Naive thymus-derived CD8-positive, alpha-beta T cell (primary cell): ENCODE measurements around the gene MAPKAPK3. TPM values are rescaled to one million over a fixed set of nuclear protein-coding genes. Genes with fewer than 3 reads are reported as not detected.

Experiments
- ATAC-seq, 2 donors: fragments of 150-1000 bp; cut with Tn5 transposase in 1 of 2; sonication (Bioruptor Pico), chemical (Tn5 transposase) in 1 of 2; 1 replicate in 1 of 2; 2 replicates in 1 of 2; pipeline ENCODE4 v1.10.0; 2021; ENCODE audit warnings: mild to moderate bottlenecking in 2 of 2, moderate library complexity in 2 of 2
- POLR2A ChIA-PET: fragments of 350-600 bp; sonication (Branson Sonifier 250); formaldehyde crosslinking; loops from one replicate; lab custom pipeline; 2021; ENCODE audit warnings: antibody characterized with exemption; lab: Charles Lee
- DNase-seq, 10 donors: peaks; one replicate each; pipeline versions ENCODE4 v3.0.0 to v3.0.0-alpha.2; 2020 to 2022
- H3K27ac Mint-ChIP-seq, 10 donors: one replicate each; pipeline ENCODE4 v1.8.0; 2020 to 2022; ENCODE audit warnings: mild to moderate bottlenecking in 10 of 10, mixed read lengths in 10 of 10, moderate library complexity in 4 of 10, inconsistent platforms in 1 of 10
- H3K27me3 Mint-ChIP-seq, 5 donors: one replicate each; pipeline ENCODE4 v1.8.0; 2021 to 2022; ENCODE audit warnings: mixed read lengths in 5 of 5
- H3K36me3 Mint-ChIP-seq, 3 donors: one replicate each; pipeline ENCODE4 v1.8.0; 2020 to 2022; ENCODE audit warnings: mixed read lengths in 3 of 3, mild to moderate bottlenecking in 2 of 3, inconsistent platforms in 1 of 3
- H3K4me1 Mint-ChIP-seq, 4 donors: one replicate each; pipeline ENCODE4 v1.8.0; 2021 to 2022; ENCODE audit warnings: mixed read lengths in 4 of 4
- H3K4me3 Mint-ChIP-seq, 10 donors: one replicate each; pipeline ENCODE4 v1.8.0; 2020 to 2022; ENCODE audit warnings: mild to moderate bottlenecking in 10 of 10, mixed read lengths in 10 of 10, moderate library complexity in 6 of 10, inconsistent platforms in 1 of 10
- H3K9me3 Mint-ChIP-seq, 9 donors: one replicate each; pipeline ENCODE4 v1.8.0; 2020 to 2022; ENCODE audit warnings: mixed read lengths in 9 of 9, mild to moderate bottlenecking in 3 of 9, inconsistent platforms in 1 of 9, moderate library complexity in 1 of 9
- polyA plus RNA-seq, 3 donors: library from polyadenylated mRNA; unstranded; fragments of 300-500 nt; fragmentation: Illumina TruSeq; gene quantifications; one replicate each; pipeline ENCODE4 v1.2.3, GENCODE V29; 2021
- total RNA-seq, 8 experiments: library from RNA in 2 of 8; stranded (reverse) in 2 of 8; gene quantifications; one replicate each; pipeline ENCODE4 v1.2.3 and lab custom pipeline; 2021 to 2026

The MAPKAPK3 gene
- total and polyA plus RNA-seq, 5 experiments from 2014 or later: 27.5 to 48.2 (median 42.4) TPM

DNA sequence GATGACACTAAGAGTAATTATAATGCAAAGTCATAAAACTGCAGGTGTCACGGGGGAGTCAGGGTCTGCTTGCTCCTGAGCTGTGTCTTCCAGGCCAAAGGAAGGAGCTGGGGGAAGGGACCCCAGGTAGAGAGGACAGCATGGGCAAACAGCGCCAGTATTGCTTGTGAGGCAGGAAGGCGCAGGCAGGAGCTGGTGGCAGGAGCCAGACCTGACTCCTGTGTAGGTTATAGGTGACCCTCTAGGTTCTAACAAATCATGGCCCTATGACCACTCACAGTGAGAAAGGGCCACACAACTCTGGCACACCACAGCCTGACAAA, 7.2 kb upstream of the MAPKAPK3 start:
- Mint-ChIP-seq H3K27me3 (no peaks in the 10 kb centered on the region), H3K9me3 (no peaks in the 10 kb centered on the region), H3K4me3 (peak overlapping the region; percentile 92 to 98 (median 94)), H3K36me3 (peaks cover 5 to 57% (median 40%) of the 10 kb centered on the region in 3 donors), H3K4me1 (peaks cover 50 to 91% (median 83%) of the 10 kb centered on the region in 4 donors), H3K27ac (peak overlapping the region; percentile 88 to 98 (median 94))
- DNase-seq: no peak
- ATAC-seq: no peak
- POLR2A ChIA-PET: interaction anchor here (0.5 to 21.2 kb wide), 12 partner anchors 10 to 1377 kb away, joined by 3 to 623 read pairs (median 4); partner anchors contain the start of genes C3orf18, CYB561D2, HEMK1 and HYAL3

DNA sequence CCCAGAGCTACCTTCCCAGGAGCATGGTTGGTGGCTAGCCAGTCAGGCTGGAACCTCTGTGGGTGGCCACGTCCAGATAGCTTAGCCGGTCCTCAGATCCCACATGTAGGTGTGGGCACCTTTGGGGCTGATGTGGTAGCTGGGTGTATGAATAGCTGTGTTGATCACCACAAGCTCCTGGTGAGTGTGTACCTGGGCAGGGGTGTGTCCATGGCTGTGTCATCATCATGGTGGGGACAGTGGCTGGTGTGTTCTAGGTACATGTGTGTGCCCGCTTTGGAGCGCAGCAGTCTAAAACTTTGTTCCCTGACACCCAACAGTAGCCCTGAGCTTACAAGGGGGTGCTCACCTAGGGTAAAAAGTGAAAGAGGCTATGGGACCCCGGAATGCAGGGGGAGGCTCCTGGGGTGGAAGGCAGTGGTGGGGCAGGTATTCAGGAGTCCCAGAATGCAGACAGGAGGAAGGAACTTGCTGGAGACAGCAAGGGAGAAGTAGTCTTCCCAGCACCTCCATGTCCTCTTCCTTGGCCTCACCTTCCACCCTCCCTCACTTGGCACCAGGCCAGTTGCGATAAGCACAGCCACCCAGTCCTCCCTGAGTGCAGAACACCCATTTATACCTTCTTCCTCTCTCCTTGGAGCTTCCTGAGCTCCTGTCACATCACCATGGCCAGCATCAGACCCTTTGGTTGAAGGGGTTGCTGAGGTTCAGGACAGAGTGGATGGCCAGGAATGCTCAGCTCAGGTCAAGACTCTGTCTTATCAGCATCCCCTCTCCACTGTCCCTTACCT, 6.6 kb upstream of the MAPKAPK3 start:
- H3K9me3 Mint-ChIP-seq: no peaks in the 10 kb centered on the region
- ATAC-seq (no peak), DNase-seq (peak in 3 of 10 donors; percentile 26 to 37 (median 29))
- POLR2A ChIA-PET: interaction anchor here (0.5 to 21.2 kb wide), 10 partner anchors 10 to 1376 kb away, joined by 3 to 623 read pairs (median 4); partner anchors contain the start of genes C3orf18, HEMK1, HYAL3 and MANF
- peaks cover 5 to 51% (median 38%) of the 10 kb centered on the region in 3 donors for H3K36me3 Mint-ChIP-seq
- H3K27me3 Mint-ChIP-seq: no peaks in the 10 kb centered on the region
- H3K4me1 Mint-ChIP-seq: peaks cover 45 to 84% (median 77%) of the 10 kb centered on the region in 4 donors
- H3K4me3 Mint-ChIP-seq: peak overlapping the region; percentile 92 to 98 (median 94)
- peak overlapping the region; percentile 88 to 98 (median 94) for H3K27ac Mint-ChIP-seq

GRCh38 chr3:50610992-50611463, 5.9 kb upstream of the MAPKAPK3 start:
- DNase-seq (no peak), ATAC-seq (no peak)
- Mint-ChIP-seq H3K27me3 (no peaks in the 10 kb centered on the region), H3K4me1 (peaks cover 42 to 83% (median 76%) of the 10 kb centered on the region in 4 donors), H3K4me3 (peak overlapping the region; percentile 92 to 98 (median 94)), H3K27ac (peak overlapping the region; percentile 88 to 98 (median 93)), H3K9me3 (no peaks in the 10 kb centered on the region), H3K36me3 (peaks cover 5 to 44% (median 32%) of the 10 kb centered on the region in 3 donors)
- POLR2A ChIA-PET: interaction anchor here (0.8 to 21.2 kb wide), 10 partner anchors 9 to 1517 kb away, joined by 3 to 623 read pairs (median 4); partner anchors contain the start of genes C3orf18, HEMK1, HYAL3 and MANF

GRCh38 chr3:50611464-50612233, 5.3 kb upstream of the MAPKAPK3 start, which contains the start of gene CISH:
Gene CISH, minus strand, starts transcription at chr3:50611774. Its CDS starts 124 bp downstream, at chr3:50611650.
- POLR2A ChIA-PET: interaction anchor here (0.8 to 21.2 kb wide), 10 partner anchors 9 to 1518 kb away, joined by 3 to 623 read pairs (median 4); partner anchors contain the start of genes C3orf18, CYB561D2, HEMK1 and MANF
- Mint-ChIP-seq H3K27me3 (no peaks in the 10 kb centered on the region), H3K4me1 (peaks cover 43 to 83% (median 76%) of the 10 kb centered on the region in 4 donors), H3K4me3 (peak within 1 kb of the TSS; percentile 92 to 98 (median 94)), H3K36me3 (peaks cover 5 to 38% (median 27%) of the 10 kb centered on the region in 3 donors), H3K27ac (peak within 1 kb of the TSS; percentile 91 to 98 (median 94)), H3K9me3 (no peaks in the 10 kb centered on the region)
- ATAC-seq (peak; percentile 69 to 70), DNase-seq (peak; percentile 78 to 95 (median 90))

- POLR2A ChIA-PET: interaction anchor here (1.0 to 21.2 kb wide), 9 partner anchors 8 to 1519 kb away, joined by 3 to 623 read pairs (median 4); partner anchors contain the start of genes C3orf18, CYB561D2, HEMK1 and MANF
- Mint-ChIP-seq H3K9me3 (no peaks in the 10 kb centered on the region), H3K4me3 (peak overlapping the region; percentile 92 to 98 (median 94)), H3K4me1 (peaks cover 42 to 76% (median 70%) of the 10 kb centered on the region in 4 donors), H3K27ac (peak overlapping the region; percentile 91 to 98 (median 93)), H3K36me3 (peaks cover 5 to 32% (median 24%) of the 10 kb centered on the region in 3 donors), H3K27me3 (no peaks in the 10 kb centered on the region)
- ATAC-seq: no peak
- peak in 2 of 10 donors; percentile 42 to 51 for DNase-seq
Observed at GRCh38 chr3:50612234-50612882, 4.6 kb upstream of the MAPKAPK3 start.

DNA sequence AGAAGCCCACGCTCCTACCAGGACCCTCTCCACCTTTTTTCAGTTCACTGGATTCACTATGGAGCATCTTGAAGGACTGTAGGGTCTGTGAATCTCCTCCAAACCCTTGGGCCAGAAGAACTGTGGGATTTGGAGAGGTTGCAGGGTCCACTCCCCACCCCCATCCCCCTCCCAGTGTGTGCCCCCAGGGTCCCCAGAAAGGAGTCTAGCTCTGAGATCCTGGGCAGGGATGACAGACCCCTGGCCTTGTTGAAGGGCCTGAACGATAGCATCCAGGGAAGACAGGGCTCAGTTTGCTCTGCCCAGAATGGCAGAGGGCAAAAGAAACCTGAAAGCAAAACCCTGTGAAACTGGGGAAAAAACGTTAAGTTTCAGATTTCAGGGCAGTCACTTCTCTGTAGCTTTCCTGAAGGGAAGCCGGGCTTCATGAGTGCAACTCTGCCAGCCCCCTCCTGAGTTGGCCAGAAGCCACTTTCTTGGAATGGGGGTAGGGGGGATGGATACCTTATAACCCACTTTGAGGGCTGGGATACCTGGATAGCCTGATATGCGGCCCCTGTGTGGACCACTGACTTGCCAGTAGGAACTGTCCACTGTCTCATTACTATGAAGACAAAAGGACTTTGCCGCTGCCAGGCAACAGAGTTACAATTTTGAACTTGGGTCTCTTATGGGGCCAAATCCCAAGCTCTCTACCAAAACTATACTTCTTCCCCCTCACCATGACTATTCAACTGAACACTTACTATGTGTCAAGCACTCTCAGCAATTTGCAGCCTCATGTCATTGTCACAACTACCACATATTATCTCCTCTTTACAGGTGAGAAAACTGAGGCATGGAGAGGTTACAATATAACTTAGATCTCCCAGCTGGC, 3.7 kb upstream of the MAPKAPK3 start:
- DNase-seq (no peak), ATAC-seq (no peak)
- Mint-ChIP-seq H3K27ac (peak overlapping the region; percentile 91 to 98 (median 93)), H3K36me3 (peaks cover 5 to 23% (median 16%) of the 10 kb centered on the region in 3 donors), H3K4me1 (peaks cover 41 to 72% (median 66%) of the 10 kb centered on the region in 4 donors), H3K9me3 (no peaks in the 10 kb centered on the region), H3K4me3 (peak overlapping the region; percentile 92 to 98 (median 94)), H3K27me3 (no peaks in the 10 kb centered on the region)
- POLR2A ChIA-PET: interaction anchor here (10.1 to 21.2 kb wide), 3 partner anchors 14 to 38 kb away, joined by 104 to 623 read pairs (median 433); partner anchors contain the start of genes C3orf18 and HEMK1

GRCh38 chr3:50615190-50615589, 1.8 kb upstream of the MAPKAPK3 start:
- ATAC-seq: no peak
- peak overlapping the region in 2 of 10 donors; percentile 38 to 97 for H3K27ac Mint-ChIP-seq
- H3K9me3 Mint-ChIP-seq: no peaks in the 10 kb centered on the region
- peak overlapping the region in 1 of 10 donors; percentile 18 for H3K4me3 Mint-ChIP-seq
- H3K36me3 Mint-ChIP-seq: peaks cover 0 to 6% (median 3%) of the 10 kb centered on the region in 3 donors
- DNase-seq: no peak
- peaks cover 37 to 70% (median 67%) of the 10 kb centered on the region in 4 donors for H3K4me1 Mint-ChIP-seq
- POLR2A ChIA-PET: interaction anchor here (1.1 to 21.2 kb wide), 9 partner anchors 9 to 177 kb away, joined by 3 to 433 read pairs (median 12); partner anchors contain the start of genes C3orf18 and HEMK1
- H3K27me3 Mint-ChIP-seq: no peaks in the 10 kb centered on the region

DNA sequence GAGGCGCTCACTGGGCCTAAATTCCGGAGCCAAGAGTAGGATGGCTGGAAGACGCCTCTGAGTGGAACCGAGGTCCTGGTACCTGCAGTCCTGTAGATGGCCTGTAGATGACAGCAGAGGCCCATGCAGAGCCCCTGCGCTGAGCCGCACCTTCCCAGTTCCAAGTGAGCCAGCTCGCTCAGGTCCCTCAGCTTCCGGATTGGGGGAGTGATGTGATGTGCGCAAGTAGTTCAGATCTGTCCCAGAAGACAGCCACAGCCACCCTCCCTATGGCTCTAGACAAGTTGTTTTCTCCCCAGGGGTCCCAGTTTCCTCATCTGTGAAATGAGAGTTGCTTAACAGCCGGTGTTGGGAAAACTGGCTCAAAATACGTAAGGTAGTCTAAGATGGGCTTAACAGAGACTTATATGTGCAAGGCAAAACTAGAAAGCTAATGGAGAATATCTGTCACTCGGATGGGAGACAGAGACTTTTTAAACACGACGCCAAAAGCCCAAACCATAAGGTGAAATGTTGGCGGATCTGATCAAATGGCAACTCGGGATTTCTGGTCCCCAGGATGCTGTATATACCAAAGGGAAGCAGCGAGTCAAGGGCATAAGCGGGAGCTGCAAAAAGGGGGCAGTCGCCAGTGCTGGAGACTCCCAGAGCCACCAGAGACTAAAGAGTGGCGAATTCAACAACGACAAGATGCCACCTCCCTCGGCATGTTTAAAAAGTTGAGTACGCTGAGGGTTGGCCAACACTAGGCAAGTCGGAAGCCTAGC, 765 bp upstream of the MAPKAPK3 start:
- Mint-ChIP-seq H3K4me3 (peak overlapping the region; percentile 89 to 96 (median 94)), H3K27me3 (no peaks in the 10 kb centered on the region), H3K27ac (peak overlapping the region; percentile 84 to 98 (median 92)), H3K36me3 (peaks cover 0 to 6% (median 0%) of the 10 kb centered on the region in 3 donors), H3K4me1 (peaks cover 45 to 73% (median 70%) of the 10 kb centered on the region in 4 donors), H3K9me3 (no peaks in the 10 kb centered on the region)
- DNase-seq: peak; percentile 65 to 89 (median 80)
- peak; percentile 22 to 27 for ATAC-seq
- POLR2A ChIA-PET: interaction anchor here (0.6 to 21.2 kb wide), 21 partner anchors 8 to 884 kb away, joined by 3 to 433 read pairs (median 5); partner anchors contain the start of genes C3orf18, CYB561D2, DCAF1 and HEMK1

DNA sequence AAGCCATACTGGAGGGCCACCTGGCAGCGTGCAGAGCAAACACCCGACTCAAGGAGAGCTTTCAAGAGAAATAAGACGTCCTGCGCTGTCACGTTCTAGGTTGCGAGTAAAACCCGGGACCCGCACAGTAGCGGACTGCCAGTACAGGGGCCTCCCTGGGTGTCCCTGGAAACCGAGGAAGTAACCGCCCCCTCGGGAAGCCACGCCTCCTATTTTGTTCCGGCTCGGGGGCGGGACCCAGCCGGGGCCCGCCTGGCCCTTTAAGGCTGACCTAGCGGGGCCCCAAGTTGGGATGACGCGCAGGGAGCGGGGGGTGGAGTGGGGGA, 218 bp upstream of the MAPKAPK3 start:
- H3K36me3 Mint-ChIP-seq: peaks cover 0 to 6% (median 0%) of the 10 kb centered on the region in 3 donors
- DNase-seq: peak; percentile 90 to 97 (median 95)
- peaks cover 45 to 75% (median 70%) of the 10 kb centered on the region in 4 donors for H3K4me1 Mint-ChIP-seq
- POLR2A ChIA-PET: interaction anchor here (0.6 to 21.2 kb wide), 18 partner anchors 9 to 768 kb away, joined by 3 to 433 read pairs (median 4); partner anchors contain the start of genes C3orf18, CYB561D2, HEMK1 and MANF
- H3K27me3 Mint-ChIP-seq: no peaks in the 10 kb centered on the region
- H3K27ac Mint-ChIP-seq: peak overlapping the region; percentile 84 to 98 (median 92)
- peak; percentile 62 to 65 for ATAC-seq
- H3K4me3 Mint-ChIP-seq: peak overlapping the region; percentile 89 to 96 (median 94)
- no peaks in the 10 kb centered on the region for H3K9me3 Mint-ChIP-seq
